GM23338 (cell line): ENCODE measurements around the gene ATXN7L1. TPM values are rescaled to one million over a fixed set of nuclear protein-coding genes. Genes with fewer than 3 reads are reported as not detected.

ENCODE experiments used
- ATAC-seq: fragments of 200-7000 bp; cut with Tn5 transposase; 3 replicates; pipeline ENCODE4 v1.9.1; 2020
- DNase-seq: peaks from one replicate; pipeline ENCODE4 v3.0.0-alpha.2; 2015; ENCODE audit warnings: low spot score
- H2AFZ ChIP-seq: fragments of 200-600 bp; sonication (generic); 2 replicates; pipeline ENCODE4 v1.8.0; 2016; ENCODE audit warnings: antibody characterized with exemption, mild to moderate bottlenecking, moderate library complexity
- H3F3A ChIP-seq: fragments of 200-600 bp; sonication (generic); replicated peaks from 2 replicates; pipeline ENCODE4 v1.8.0; 2017; ENCODE audit warnings: antibody characterized with exemption, mixed run types, low read depth
- H3K27ac ChIP-seq: fragments of 200-600 bp; sonication (generic); 2 replicates; pipeline ENCODE4 v1.6.1; 2016; ENCODE audit warnings: low read depth
- H3K27me3 ChIP-seq: fragments of 200-600 bp; sonication (generic); 2 replicates; pipeline ENCODE4 v1.8.0; 2016; ENCODE audit warnings: mild to moderate bottlenecking, mixed run types, moderate library complexity; ENCODE audit not compliant: insufficient read depth
- H3K36me3 ChIP-seq: fragments of 200-600 bp; sonication (generic); 2 replicates; pipeline ENCODE4 v1.8.0; 2016; ENCODE audit warnings: mild to moderate bottlenecking; ENCODE audit not compliant: insufficient read depth
- H3K4me1 ChIP-seq: fragments of 200-600 bp; sonication (generic); 2 replicates; pipeline ENCODE4 v1.8.0; 2016; ENCODE audit warnings: mild to moderate bottlenecking, moderate library complexity; ENCODE audit not compliant: insufficient read depth
- H3K4me2 ChIP-seq: fragments of 200-600 bp; sonication (generic); 2 replicates; pipeline ENCODE4 v1.7.1; 2017; ENCODE audit warnings: mixed run types
- H3K4me3 ChIP-seq: fragments of 200-600 bp; sonication (generic); 2 replicates; pipeline ENCODE4 v1.6.1; 2016; ENCODE audit warnings: mixed run types
- H3K79me2 ChIP-seq: fragments of 200-600 bp; sonication (generic); replicated peaks from 2 replicates; pipeline ENCODE4 v1.8.0; 2017; ENCODE audit warnings: mild to moderate bottlenecking; ENCODE audit not compliant: insufficient read depth
- H3K9me2 ChIP-seq: fragments of 200-600 bp; sonication (generic); 2 replicates; pipeline ENCODE4 v1.8.0; 2017; ENCODE audit not compliant: insufficient read depth
- H4K20me1 ChIP-seq: fragments of 200-600 bp; sonication (generic); replicated peaks from 2 replicates; pipeline ENCODE4 v1.8.0; 2017; ENCODE audit warnings: mild to moderate bottlenecking; ENCODE audit not compliant: insufficient read depth
- H3K27ac Mint-ChIP-seq: 2 replicates; pipeline ENCODE4 v1.8.0; 2020; ENCODE audit warnings: inconsistent platforms, mild to moderate bottlenecking, moderate library complexity, mixed read lengths
- H3K27me3 Mint-ChIP-seq: 3 replicates; pipeline ENCODE4 v1.8.0; 2022; ENCODE audit warnings: low read depth, mild to moderate bottlenecking, moderate library complexity, mixed read lengths, inconsistent platforms; ENCODE audit not compliant: insufficient read depth, poor library complexity
- H3K36me3 Mint-ChIP-seq: 3 replicates; pipeline ENCODE4 v1.8.0; 2021; ENCODE audit warnings: low read depth, mild to moderate bottlenecking, inconsistent platforms, moderate library complexity, mixed read lengths
- H3K4me1 Mint-ChIP-seq: 3 replicates; pipeline ENCODE4 v1.8.0; 2020; ENCODE audit warnings: mild to moderate bottlenecking, inconsistent platforms, mixed read lengths
- H3K4me3 Mint-ChIP-seq: 3 replicates; pipeline ENCODE4 v1.8.0; 2021; ENCODE audit warnings: moderate library complexity, mild to moderate bottlenecking, inconsistent platforms, mixed read lengths
- H3K9me3 Mint-ChIP-seq: 3 replicates; pipeline ENCODE4 v1.8.0; 2020; ENCODE audit warnings: moderate library complexity, mild to moderate bottlenecking, inconsistent platforms, mixed read lengths
- CTCF ChIP-seq, 2 experiments: fragments of 200-600 bp in 1 of 2; sonication (generic) in 1 of 2; conservative IDR thresholded peaks; 2 replicates each; pipeline versions ENCODE4 v1.5.1 to v1.6.1; 2016 to 2017; ENCODE audit warnings: antibody characterized with exemption in 2 of 2, low read depth in 2 of 2, mild to moderate bottlenecking in 2 of 2, moderate library complexity in 1 of 2
- ETS1 ChIP-seq: IDR thresholded peaks from 2 replicates; pipeline ENCODE4 v1.6.1; 2016; ENCODE audit warnings: antibody characterized with exemption
- EZH2 ChIP-seq: fragments of 200-600 bp; sonication (generic); IDR thresholded peaks from one replicate; pipeline ENCODE4 v1.8.0; 2017; ENCODE audit warnings: antibody characterized with exemption, mild to moderate bottlenecking, low read depth; ENCODE audit not compliant: unreplicated experiment
- REST ChIP-seq: IDR thresholded peaks from one replicate; pipeline ENCODE4 v1.6.1; 2018; ENCODE audit warnings: antibody characterized with exemption; ENCODE audit not compliant: unreplicated experiment
- STAT1 ChIP-seq: IDR thresholded peaks from one replicate; pipeline ENCODE4 v1.6.1; 2016; ENCODE audit warnings: antibody characterized with exemption; ENCODE audit not compliant: unreplicated experiment
- ZNF114 ChIP-seq: fragments of 250-450 bp; sonication (Bioruptor Pico); IDR thresholded peaks from 2 replicates; pipeline ENCODE4 v1.5.0; 2020; ENCODE audit warnings: mild to moderate bottlenecking, moderate library complexity
- ZNF331 ChIP-seq: fragments of 250-450 bp; sonication (Bioruptor Pico); IDR thresholded peaks from 2 replicates; pipeline ENCODE4 v1.5.0; 2020; ENCODE audit warnings: low read depth, mild to moderate bottlenecking, moderate library complexity
- ZNF462 ChIP-seq: fragments of 250-450 bp; sonication (Bioruptor Pico); IDR thresholded peaks from 2 replicates; pipeline ENCODE4 v1.5.0; 2020; ENCODE audit warnings: mild to moderate bottlenecking, moderate library complexity
- polyA plus RNA-seq: library from polyadenylated mRNA; unstranded; fragments of >200 nt; fragmentation: Nextera tagmentation; extraction: Ambion mirVana; gene quantifications from 2 replicates; pipeline ENCODE4 v1.2.1, GENCODE V29; 2016
- total RNA-seq: library from RNA; depleted of rRNA; stranded (reverse); fragments of >200 nt; shearing (Covaris generic); gene quantifications from 2 replicates; pipeline ENCODE4 v1.2.3, GENCODE V29; 2014

Gene ATXN7L1
- total and polyA plus RNA-seq, 2 experiments from 2014 or later, result 22.8 to 29.8 TPM

GRCh38 chr7:105643851-105644250 lies 232.5 kb downstream of the ATXN7L1 start (continued):
- TF ChIP-seq REST (no peak), ETS1 (no peak), ZNF114 (CRISPR knock-in tag) (no peak), STAT1 (no peak)

GRCh38 chr7:105643384-105643783 lies 233.0 kb downstream of the ATXN7L1 start:
- peaks cover 22% of the 10 kb centered on the region for H3K36me3 Mint-ChIP-seq
- H3F3A ChIP-seq, result peaks cover 33% of the 10 kb centered on the region
- H3K27ac ChIP-seq, result peak overlapping the region; percentile 87
- no peaks in the 10 kb centered on the region for H4K20me1 ChIP-seq
- no peak overlapping the region; the same call in 1 of the 2 replicates for H3K4me3 ChIP-seq
- H3K27me3 ChIP-seq, result no peaks in the 10 kb centered on the region
- peaks cover 18% of the 10 kb centered on the region for H3K27me3 Mint-ChIP-seq
- ATAC-seq (peak; percentile 71), DNase-seq (peak; percentile 90)
- no peaks in the 10 kb centered on the region for H3K9me3 Mint-ChIP-seq
- H3K36me3 ChIP-seq, result no peaks in the 10 kb centered on the region; the same call in 1 of the 2 replicates
- TF ChIP-seq ZNF462 (no peak), ZNF331 (CRISPR knock-in tag) (no peak), CTCF (conservative IDR thresholded peaks at IDR 0.05; ENCODE audit: low read depth in 2 of 2) (peak; percentile 49 to 55), EZH2 (no peak)
- no peak overlapping the region for H3K4me3 Mint-ChIP-seq
- peak overlapping the region; percentile 72 for H3K4me2 ChIP-seq
- peaks cover 60% of the 10 kb centered on the region for H3K4me1 ChIP-seq
- peaks cover 70% of the 10 kb centered on the region for H3K4me1 Mint-ChIP-seq
- no peak overlapping the region for H2AFZ ChIP-seq
- no peaks in the 10 kb centered on the region; the same call in 1 of the 2 replicates for H3K79me2 ChIP-seq
- no peaks in the 10 kb centered on the region for H3K9me2 ChIP-seq
- H3K27ac Mint-ChIP-seq, result peak overlapping the region; percentile 35
